Skeletal muscle satellite cell (primary cell): ENCODE data around the gene SLC27A4.

ENCODE experiments used
- H3K27me3 ChIP-seq: 2 replicates; pipeline ENCODE4 v1.7.0; 2013; ENCODE audit warnings: low read length; ENCODE audit not compliant: control insufficient read depth, insufficient read depth
- H3K36me3 ChIP-seq: 2 replicates; pipeline ENCODE4 v1.7.0; 2013; ENCODE audit warnings: mild to moderate bottlenecking, control low read depth, low read length; ENCODE audit not compliant: insufficient read depth
- H3K4me1 ChIP-seq: 2 replicates; pipeline ENCODE4 v1.7.0; 2013; ENCODE audit warnings: low read length; ENCODE audit not compliant: control insufficient read depth, insufficient read depth
- H3K4me2 ChIP-seq: 2 replicates; pipeline ENCODE4 v1.7.0; 2013; ENCODE audit warnings: mild to moderate bottlenecking, low read length
- H3K4me3 ChIP-seq: 2 replicates; pipeline ENCODE4 v1.7.0; 2013; ENCODE audit warnings: low read length
- H3K9ac ChIP-seq: 2 replicates; pipeline ENCODE4 v1.7.0; 2013; ENCODE audit warnings: mild to moderate bottlenecking, low read depth, low read length, moderate library complexity
- H3K9me3 ChIP-seq: replicated peaks from 2 replicates; pipeline ENCODE4 v1.7.0; 2013; ENCODE audit warnings: mild to moderate bottlenecking, control low read depth, low read length

The SLC27A4 gene

DNA sequence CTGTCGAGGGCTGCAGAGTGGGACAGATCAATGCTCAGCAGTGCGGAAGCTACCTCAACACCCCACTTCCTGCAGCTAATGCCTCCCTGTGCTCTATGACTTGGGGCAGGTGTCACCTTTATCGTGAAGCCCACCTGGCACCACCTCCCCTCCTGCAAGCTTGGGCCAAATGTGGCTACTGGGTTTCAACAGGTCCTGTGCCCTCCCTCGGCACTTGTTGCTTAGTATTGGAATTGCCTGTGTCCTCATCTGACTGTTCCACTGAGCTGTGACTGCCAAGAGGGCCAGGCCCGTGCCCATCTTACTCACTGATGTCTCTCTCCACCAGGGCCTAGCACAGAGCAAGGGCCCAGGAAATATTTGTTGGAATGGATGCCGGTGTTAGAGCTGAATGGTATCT lies 9.4 kb downstream of the SLC27A4 start:
- no peaks in the 10 kb centered on the region for H3K9me3 ChIP-seq
- no peak overlapping the region for H3K9ac ChIP-seq
- no peaks in the 10 kb centered on the region for H3K4me1 ChIP-seq
- no peak overlapping the region for H3K4me2 ChIP-seq
- no peaks in the 10 kb centered on the region for H3K27me3 ChIP-seq
- H3K36me3 ChIP-seq: peaks cover 58% of the 10 kb centered on the region
- no peak overlapping the region for H3K4me3 ChIP-seq

DNA sequence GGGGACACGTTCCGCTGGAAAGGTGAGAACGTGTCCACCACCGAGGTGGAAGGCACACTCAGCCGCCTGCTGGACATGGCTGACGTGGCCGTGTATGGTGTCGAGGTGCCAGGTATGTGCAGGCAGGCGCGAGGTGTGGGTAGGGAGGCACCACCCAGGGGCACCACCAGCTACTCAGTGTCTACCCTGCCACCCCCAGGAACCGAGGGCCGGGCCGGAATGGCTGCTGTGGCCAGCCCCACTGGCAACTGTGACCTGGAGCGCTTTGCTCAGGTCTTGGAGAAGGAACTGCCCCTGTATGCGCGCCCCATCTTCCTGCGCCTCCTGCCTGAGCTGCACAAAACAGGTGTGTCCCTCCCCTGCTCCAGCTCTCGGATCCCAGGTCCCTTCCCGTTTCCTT lies 15.1 kb downstream of the SLC27A4 start:
- Histone ChIP-seq H3K9me3 (no peaks in the 10 kb centered on the region), H3K36me3 (peaks cover 27% of the 10 kb centered on the region), H3K9ac (no peak overlapping the region), H3K4me1 (peaks cover 2% of the 10 kb centered on the region), H3K4me3 (no peak overlapping the region), H3K4me2 (no peak overlapping the region), H3K27me3 (no peaks in the 10 kb centered on the region)

DNA sequence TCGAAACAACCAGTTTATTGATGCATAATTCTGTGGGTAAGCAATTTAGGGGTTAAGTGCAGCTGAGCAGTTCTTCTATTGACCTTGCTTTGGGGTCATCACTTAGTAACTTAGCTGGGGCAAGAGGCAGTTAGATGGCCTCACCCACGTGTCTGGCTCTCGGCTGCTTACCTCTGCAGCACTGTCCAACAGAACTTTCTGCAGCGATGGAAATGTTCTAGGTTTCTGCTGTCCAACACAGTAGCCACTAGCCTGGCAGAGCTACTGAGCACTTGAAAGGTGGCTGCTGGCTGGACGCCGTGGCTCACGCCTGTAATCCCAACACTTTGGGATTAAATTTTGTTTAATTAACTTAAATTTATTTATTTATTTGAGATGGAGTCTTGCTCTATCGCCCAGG lies 17.8 kb downstream of the SLC27A4 start:
- no peak overlapping the region for H3K4me2 ChIP-seq
- no peak overlapping the region for H3K9ac ChIP-seq
- peaks cover 17% of the 10 kb centered on the region for H3K36me3 ChIP-seq

DNA sequence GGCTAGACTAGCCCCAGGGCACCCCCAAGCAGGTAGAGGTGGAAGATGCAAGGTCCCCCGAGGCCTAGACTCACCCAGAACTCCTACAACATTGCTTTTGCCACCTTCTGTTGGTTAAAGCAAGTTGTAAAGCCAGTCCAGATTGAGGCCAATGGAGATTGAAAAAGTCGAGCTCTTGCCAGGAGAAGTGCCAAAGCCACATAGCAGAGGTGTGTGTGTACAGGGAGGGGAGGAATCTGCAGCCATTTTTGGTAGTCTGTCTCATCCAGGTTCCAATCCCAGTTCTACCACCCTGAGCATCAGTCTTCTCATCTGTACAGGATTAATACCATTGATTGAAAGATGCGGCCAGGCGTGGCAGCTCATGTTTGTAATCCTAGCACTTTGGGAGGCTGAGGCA lies 18.5 kb downstream of the SLC27A4 start:
- Histone ChIP-seq H3K4me2 (no peak overlapping the region), H3K4me3 (no peak overlapping the region), H3K9ac (no peak overlapping the region), H3K4me1 (peaks cover 24% of the 10 kb centered on the region), H3K9me3 (no peaks in the 10 kb centered on the region), H3K36me3 (peaks cover 13% of the 10 kb centered on the region), H3K27me3 (no peaks in the 10 kb centered on the region)

More for the DNA sequence above, 17.8 kb downstream of the SLC27A4 start:
- no peaks in the 10 kb centered on the region for H3K9me3 ChIP-seq
- no peak overlapping the region for H3K4me3 ChIP-seq
- H3K27me3 ChIP-seq: no peaks in the 10 kb centered on the region
- H3K4me1 ChIP-seq: peaks cover 24% of the 10 kb centered on the region

DNA sequence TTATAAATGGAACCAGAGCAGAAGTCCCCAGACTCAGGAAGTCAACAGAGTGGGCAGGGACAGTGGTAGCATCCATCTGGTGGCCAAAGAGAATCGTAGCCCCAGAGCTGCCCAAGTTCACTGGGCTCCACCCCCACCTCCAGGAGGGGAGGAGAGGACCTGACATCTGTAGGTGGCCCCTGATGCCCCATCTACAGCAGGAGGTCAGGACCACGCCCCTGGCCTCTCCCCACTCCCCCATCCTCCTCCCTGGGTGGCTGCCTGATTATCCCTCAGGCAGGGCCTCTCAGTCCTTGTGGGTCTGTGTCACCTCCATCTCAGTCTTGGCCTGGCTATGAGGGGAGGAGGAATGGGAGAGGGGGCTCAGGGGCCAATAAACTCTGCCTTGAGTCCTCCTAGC lies 20.5 kb downstream of the SLC27A4 start:
- peaks cover 34% of the 10 kb centered on the region for H3K4me1 ChIP-seq
- H3K9me3 ChIP-seq: no peaks in the 10 kb centered on the region
- no peaks in the 10 kb centered on the region for H3K27me3 ChIP-seq
- H3K9ac ChIP-seq: peak overlapping the region; percentile 19
- H3K4me3 ChIP-seq: no peak overlapping the region
- no peak overlapping the region for H3K4me2 ChIP-seq
- peaks cover 4% of the 10 kb centered on the region for H3K36me3 ChIP-seq

DNA sequence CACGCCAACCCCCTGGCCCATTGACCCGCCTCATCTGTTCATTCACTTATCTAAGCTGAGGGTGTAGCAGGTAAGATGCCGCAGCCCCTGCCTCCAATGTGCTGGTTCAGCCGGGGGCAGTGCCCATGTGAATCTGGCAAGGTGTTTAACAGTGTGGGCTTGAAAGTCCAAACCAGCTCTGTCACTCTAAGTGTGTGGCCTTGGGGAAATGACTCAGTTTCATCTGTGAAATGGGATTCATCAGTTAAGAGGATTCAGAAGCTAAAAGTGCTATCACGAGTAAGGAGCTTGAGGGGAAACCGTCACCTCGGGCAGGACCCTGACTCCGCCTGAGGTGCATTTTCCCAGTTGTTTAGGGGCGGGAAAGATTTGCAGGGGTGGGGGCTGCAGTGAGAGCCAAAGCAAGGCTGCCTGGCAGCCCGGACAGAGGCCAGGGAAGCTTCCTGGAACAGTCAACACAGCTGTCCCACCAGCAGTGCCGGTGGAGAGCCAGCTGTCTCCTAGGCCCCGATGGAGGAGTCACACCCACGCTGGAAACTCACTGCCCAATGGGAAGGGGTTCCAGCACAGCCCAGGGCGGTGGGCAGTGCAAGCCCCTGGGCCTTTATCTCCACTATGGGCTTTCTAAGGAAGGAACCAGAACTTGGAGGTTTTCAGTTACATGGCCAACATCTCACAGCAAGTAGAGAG lies 21.1 kb downstream of the SLC27A4 start:
- H3K4me3 ChIP-seq: peak overlapping the region; percentile 74
- no peaks in the 10 kb centered on the region for H3K9me3 ChIP-seq
- H3K4me2 ChIP-seq: peak overlapping the region; percentile 97
- H3K4me1 ChIP-seq: peaks cover 34% of the 10 kb centered on the region
- H3K9ac ChIP-seq: peak overlapping the region; percentile 52
- H3K27me3 ChIP-seq: no peaks in the 10 kb centered on the region
- H3K36me3 ChIP-seq: no peaks in the 10 kb centered on the region

DNA sequence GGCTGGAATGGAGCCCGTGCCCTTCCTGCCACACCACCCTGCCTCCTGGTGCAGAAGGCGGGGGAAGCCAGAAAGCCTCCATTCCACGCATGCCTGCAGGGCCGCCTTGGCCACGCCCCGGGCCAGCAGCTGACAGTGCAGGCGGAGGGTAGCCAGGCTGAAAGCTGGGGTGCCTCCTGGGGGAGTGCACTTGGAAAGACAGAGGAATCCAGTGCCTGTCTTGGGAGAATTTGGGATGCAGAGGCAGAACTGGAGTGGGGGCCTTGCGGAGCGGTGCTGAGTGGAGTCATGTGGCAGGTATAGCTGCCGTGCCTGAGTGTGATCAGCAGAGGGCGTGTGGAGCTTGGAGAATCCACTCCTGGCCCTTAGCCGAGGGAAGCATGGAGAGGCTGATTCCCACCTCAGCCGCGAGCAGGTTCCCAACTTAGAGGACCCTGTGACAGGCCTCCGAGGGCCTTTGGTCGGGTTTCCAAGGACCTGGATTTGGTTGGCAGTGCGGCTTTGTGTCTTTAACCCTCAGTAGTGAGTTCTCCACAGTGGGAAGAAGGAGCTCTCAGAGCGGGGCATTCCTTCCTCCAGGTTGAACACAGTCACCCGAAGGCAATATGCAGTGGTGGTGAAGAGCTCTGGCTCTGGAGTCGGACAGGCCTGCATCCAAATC lies 21.8 kb downstream of the SLC27A4 start:
- Histone ChIP-seq H3K36me3 (no peaks in the 10 kb centered on the region), H3K27me3 (no peaks in the 10 kb centered on the region), H3K4me3 (peak overlapping the region; percentile 74), H3K9me3 (no peaks in the 10 kb centered on the region), H3K4me1 (peaks cover 34% of the 10 kb centered on the region), H3K4me2 (peak overlapping the region; percentile 97), H3K9ac (peak overlapping the region; percentile 52)

DNA sequence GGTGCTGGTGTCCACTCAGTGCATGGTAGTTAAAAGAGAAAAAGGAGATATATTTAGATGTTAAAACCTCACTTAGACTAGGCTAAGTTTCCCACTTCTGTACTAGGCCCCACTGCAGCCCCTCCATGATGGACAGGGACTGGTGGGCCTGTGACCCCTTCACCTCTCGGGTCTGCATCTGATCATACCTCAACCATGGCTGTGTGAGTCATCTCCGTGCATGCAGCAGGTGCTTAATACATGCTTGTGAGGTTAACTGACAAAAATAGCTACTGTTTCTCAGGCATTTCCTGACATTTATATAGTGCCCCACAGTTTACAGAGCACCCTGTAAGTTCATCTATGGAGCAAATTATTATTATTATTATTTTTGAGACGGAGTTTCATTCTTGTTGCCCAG lies 22.4 kb downstream of the SLC27A4 start:
- H3K9ac ChIP-seq: no peak overlapping the region
- H3K4me3 ChIP-seq: no peak overlapping the region
- H3K4me2 ChIP-seq: peak overlapping the region; percentile 97
- no peaks in the 10 kb centered on the region for H3K27me3 ChIP-seq
- H3K36me3 ChIP-seq: no peaks in the 10 kb centered on the region
- peaks cover 34% of the 10 kb centered on the region for H3K4me1 ChIP-seq
- no peaks in the 10 kb centered on the region for H3K9me3 ChIP-seq

DNA sequence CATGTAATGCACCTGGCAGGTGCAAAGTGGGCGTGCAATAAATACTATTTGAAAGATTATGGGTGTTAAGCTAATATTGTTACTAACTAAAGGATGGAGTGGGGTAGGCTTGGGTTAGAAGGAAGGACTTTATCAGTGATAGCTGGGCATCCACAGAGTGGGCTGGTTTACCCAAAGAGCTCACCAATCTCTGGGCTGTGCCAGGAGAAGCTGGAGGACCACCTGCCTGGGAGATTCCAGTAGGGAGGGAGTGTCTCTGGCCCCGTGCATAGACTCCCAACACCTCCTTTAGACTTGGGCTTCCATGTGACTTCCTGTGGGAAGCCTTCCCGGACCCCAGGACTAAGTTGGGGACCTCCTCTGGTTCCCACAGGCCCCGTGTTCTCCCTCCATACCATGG lies 25.2 kb downstream of the SLC27A4 start:
- peak overlapping the region; percentile 37 for H3K9ac ChIP-seq
- no peak overlapping the region for H3K4me3 ChIP-seq
- H3K4me1 ChIP-seq: peaks cover 36% of the 10 kb centered on the region
- no peaks in the 10 kb centered on the region for H3K36me3 ChIP-seq
- no peak overlapping the region for H3K4me2 ChIP-seq
- H3K9me3 ChIP-seq: no peaks in the 10 kb centered on the region
- H3K27me3 ChIP-seq: no peaks in the 10 kb centered on the region

DNA sequence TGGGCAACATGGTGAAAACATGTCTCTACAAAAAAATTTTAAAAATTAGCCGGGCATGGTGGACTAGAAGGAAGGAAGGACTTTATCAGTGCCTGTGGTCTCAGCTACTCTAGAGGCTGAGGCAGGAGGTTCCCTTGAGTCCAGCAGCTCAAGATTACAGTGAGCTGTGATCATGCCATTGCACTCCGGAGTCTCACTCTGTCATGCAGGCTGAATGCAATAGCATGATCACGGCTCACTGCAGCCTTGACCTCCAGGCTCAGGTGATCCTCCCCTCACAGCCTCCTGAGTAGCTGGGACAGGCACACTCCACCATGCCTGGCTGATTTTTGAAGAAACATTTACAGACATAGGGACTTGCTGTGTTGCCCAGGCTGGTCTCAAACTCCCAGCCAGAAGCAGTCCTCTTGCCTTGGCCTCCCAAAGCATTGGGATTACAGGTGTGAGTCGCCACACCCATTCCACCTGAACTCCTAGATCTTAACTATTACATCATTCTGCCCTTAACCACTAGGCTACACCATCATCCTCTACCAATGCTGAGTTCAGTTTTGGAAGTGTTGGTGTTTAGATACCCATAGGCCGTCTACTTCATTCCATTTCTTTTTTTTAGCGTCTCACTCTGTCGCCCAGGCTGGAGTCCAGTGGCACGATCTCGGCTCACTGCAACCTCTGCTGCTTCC lies 28.8 kb downstream of the SLC27A4 start:
- no peaks in the 10 kb centered on the region for H3K9me3 ChIP-seq
- no peak overlapping the region for H3K9ac ChIP-seq
- H3K4me1 ChIP-seq: peaks cover 29% of the 10 kb centered on the region
- H3K27me3 ChIP-seq: no peaks in the 10 kb centered on the region
- H3K4me2 ChIP-seq: no peak overlapping the region
- H3K36me3 ChIP-seq: no peaks in the 10 kb centered on the region
- no peak overlapping the region for H3K4me3 ChIP-seq

DNA sequence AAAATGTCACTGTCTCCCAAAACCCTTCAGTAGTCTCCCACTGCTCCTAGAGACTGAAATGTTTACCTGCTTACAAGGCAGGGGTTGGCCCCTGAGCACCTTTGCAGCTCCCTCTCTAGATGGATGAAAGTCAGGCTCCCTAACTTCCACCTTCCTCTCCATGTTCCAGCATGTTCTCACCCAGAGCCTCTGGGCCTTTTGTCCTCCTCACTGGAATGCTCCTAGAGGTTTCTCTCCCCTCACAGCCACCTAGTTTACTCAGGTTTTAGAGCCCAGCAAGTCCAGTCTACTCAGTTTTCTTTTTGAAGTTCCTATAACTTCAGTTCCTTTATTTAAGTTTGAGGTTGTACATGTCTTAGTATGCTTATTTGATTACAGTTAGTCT lies 30.0 kb downstream of the SLC27A4 start:
- peaks cover 20% of the 10 kb centered on the region for H3K4me1 ChIP-seq
- no peaks in the 10 kb centered on the region for H3K36me3 ChIP-seq
- H3K9ac ChIP-seq: peak overlapping the region; percentile 96
- no peaks in the 10 kb centered on the region for H3K9me3 ChIP-seq
- peak overlapping the region; percentile 92 for H3K4me3 ChIP-seq
- no peaks in the 10 kb centered on the region for H3K27me3 ChIP-seq
- peak overlapping the region; percentile 79 for H3K4me2 ChIP-seq
